Stimulated activated effector memory CD8-positive, alpha-beta T cell treated with anti-CD3 and anti-CD28 coated beads, Interleukin-12 subunit alpha, Interleukin-12 subunit beta, amount 100 ng/mL, for 72 hours (primary cell): ENCODE results near the gene RIMKLB.
A peak's percentile ranks its signal among the peaks of the same experiment; 100 is the strongest.
"Not testable (repeated sequence)": the region's sequence is repeated elsewhere in the genome, so short reads cannot be mapped to it uniquely, and the experiment has no call there.

Experiments used
- ATAC-seq: fragments of 150-1000 bp; cut with Tn5 transposase; 2 replicates; pipeline ENCODE4 v1.10.0; 2021
- DNase-seq, 2 donors: peaks; one replicate each; pipeline ENCODE4 v3.0.0; 2021 to 2022; ENCODE audit warnings: low spot score in 2 of 2
- H3K27ac Mint-ChIP-seq: one replicate; pipeline ENCODE4 v1.8.0; 2022; ENCODE audit warnings: mild to moderate bottlenecking, mixed read lengths
- H3K36me3 Mint-ChIP-seq: one replicate; pipeline ENCODE4 v1.8.0; 2022; ENCODE audit warnings: mild to moderate bottlenecking, mixed read lengths
- H3K4me1 Mint-ChIP-seq: one replicate; pipeline ENCODE4 v1.8.0; 2022; ENCODE audit warnings: mixed read lengths
- H3K4me3 Mint-ChIP-seq: one replicate; pipeline ENCODE4 v1.8.0; 2022; ENCODE audit warnings: mild to moderate bottlenecking, mixed read lengths
- H3K9me3 Mint-ChIP-seq: one replicate; pipeline ENCODE4 v1.8.0; 2022; ENCODE audit warnings: mixed read lengths

Gene RIMKLB

DNA sequence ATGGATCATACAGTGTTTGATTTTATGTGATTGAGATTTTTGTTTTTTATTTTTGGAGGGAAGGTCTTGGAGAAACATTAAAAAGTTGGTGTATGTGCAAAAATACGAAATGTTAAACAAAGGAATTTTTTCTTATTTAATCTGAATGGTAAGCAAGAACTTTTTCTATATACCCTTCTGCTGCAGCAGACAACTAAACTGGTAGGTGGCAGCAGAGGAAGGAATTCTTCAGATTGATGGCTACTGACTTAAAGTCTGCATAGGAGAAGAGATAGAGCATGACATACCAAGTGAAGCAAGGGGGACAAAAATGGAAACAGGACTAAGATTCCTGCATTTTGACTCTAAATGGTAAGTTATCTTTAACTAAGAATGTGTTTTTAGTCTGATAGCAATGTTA is 82.6 kb downstream of the RIMKLB start:
- Mint-ChIP-seq H3K4me3 (no peak overlapping the region), H3K27ac (no peak overlapping the region), H3K36me3 (no peaks in the 10 kb centered on the region), H3K4me1 (no peaks in the 10 kb centered on the region), H3K9me3 (no peaks in the 10 kb centered on the region)
- no peak for DNase-seq
- no peak for ATAC-seq

DNA sequence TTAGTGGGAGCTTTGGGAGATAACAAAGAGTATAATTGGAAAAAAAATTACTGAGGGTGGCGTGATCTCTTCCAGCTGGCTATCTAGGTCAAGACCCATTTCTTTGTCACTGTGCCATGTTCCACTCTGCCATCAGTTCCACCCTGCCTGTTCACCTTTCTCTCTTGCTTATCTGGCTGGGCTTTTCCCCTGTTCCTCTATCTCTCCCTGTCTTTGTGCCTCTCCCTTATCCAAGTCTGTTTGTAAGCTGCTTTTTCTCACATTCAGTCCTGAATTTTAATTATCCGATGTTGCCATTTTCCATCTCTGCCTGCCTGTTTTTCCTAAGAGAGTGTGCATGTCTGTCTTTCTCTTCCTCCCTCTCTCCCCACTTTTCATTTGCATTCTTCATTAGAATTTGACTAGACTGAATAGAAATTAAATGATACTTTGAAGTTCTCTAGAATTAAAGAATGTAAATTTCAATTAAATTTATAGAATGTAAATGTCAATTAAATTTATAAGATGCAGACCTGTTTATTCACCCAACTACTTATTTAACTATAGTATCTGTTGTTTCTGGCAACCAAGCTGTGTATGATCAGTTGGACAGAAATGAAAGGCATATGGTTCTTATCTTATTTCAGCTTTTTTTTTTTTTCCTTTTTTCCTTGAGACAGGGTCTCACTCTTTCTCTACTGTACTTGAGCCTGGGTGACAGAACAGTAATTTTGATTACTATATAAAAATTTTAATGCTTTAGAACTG is 83.8 kb downstream of the RIMKLB start:
- Mint-ChIP-seq H3K36me3 (no peaks in the 10 kb centered on the region), H3K27ac (no peak overlapping the region), H3K4me1 (no peaks in the 10 kb centered on the region), H3K4me3 (no peak overlapping the region), H3K9me3 (no peaks in the 10 kb centered on the region)
- DNase-seq, result no peak
- ATAC-seq, result no peak

DNA sequence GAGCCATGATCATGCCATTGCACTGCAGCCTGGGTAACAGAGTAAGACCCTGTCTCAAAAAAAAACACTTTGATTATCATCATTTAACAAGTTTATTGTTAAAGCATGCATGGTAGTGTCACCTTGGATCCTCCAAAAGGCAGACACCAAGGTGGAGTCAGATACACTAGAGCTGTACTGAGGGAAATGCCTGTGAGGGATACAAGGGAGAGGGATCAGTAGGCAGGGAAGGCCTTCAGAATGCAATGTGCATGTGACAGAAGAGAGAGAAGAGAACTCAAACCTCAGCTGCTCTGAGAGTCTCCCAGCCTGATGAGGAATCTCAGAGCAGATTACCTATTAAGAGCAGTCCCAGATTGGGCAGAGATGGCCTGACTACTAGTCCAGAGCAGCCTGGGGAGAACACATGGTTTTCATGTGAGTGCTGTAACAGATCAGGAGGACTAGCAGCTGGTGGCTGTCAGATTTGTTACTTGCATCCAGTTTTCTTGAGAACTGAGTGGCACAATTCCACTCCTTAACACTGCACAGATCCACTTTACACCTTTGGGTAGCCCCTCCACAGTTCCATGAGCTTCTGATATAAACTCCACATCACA is 86.6 kb downstream of the RIMKLB start:
- no peak for DNase-seq
- H3K4me3 Mint-ChIP-seq, result no peak overlapping the region
- ATAC-seq, result no peak
- no peak overlapping the region for H3K27ac Mint-ChIP-seq
- no peaks in the 10 kb centered on the region for H3K4me1 Mint-ChIP-seq
- no peaks in the 10 kb centered on the region for H3K9me3 Mint-ChIP-seq
- H3K36me3 Mint-ChIP-seq, result no peaks in the 10 kb centered on the region

DNA sequence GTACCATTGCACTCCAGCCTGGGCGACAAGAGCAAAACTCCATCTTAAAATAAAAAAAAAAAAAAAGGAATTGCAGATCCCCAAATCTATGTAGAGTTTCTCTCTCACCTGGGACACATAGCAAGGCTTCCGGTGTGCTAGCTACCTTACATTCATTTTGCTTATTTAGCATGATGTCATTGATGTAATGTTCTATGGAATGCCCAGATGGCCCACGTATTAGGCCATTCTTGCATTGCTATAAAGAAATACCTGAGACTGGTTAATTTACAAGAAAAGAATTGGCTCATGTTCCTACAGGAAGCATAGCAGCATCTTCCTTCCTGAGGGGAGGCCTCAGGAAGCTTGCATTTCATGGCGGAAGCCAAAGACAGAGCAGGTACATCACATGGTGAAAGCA is 87.7 kb downstream of the RIMKLB start:
- Mint-ChIP-seq H3K27ac (no peak overlapping the region), H3K4me1 (no peaks in the 10 kb centered on the region), H3K4me3 (no peak overlapping the region), H3K36me3 (no peaks in the 10 kb centered on the region), H3K9me3 (no peaks in the 10 kb centered on the region)
- ATAC-seq (no peak), DNase-seq (no peak)

DNA sequence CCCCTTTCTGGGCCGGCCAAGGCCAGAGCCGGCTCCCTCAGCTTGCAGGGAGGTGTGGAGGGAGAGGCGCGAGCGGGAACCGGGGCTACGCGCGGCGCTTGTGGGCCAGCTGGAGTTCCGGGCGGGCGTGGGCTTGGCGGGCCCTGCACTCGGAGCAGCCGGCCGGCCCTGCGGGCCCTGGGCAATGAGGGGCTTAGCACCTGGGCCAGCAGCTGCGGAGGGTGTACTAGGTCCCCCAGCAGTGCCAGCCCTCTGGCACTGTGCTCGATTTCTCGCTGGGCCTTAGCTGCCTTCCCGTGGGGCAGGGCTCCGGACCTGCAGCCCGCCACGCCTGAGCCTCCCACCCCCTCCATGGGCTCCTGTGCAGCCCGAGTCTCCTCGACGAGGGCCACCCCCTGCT is 89.4 kb downstream of the RIMKLB start:
- not testable (repeated sequence) for H3K4me3 Mint-ChIP-seq, H3K36me3 Mint-ChIP-seq, H3K9me3 Mint-ChIP-seq, DNase-seq, H3K4me1 Mint-ChIP-seq, ATAC-seq, H3K27ac Mint-ChIP-seq

DNA sequence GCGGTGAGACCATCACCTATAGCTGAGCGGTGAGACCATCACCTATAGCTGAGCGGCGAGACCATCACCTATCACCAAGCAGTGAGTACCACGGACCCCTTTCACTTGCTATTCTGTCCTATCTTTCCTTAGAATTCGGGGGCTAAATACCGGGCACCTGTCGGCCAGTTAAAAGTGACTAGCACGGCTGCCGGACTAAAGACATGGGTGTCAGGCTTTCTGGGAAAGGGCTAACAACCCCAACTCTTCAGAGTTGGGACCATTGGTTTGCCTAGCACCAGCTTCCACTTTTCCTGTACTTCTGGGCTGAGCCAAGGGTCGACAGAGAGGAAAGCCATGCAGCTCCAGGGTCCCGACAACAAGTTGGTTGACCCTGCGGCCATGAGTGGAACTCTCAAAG is 90.9 kb downstream of the RIMKLB start:
- not testable (repeated sequence) for ATAC-seq, H3K9me3 Mint-ChIP-seq, DNase-seq, H3K4me1 Mint-ChIP-seq, H3K36me3 Mint-ChIP-seq
- H3K4me3 Mint-ChIP-seq, result peak overlapping the region; percentile 60
- peak overlapping the region; percentile 38 for H3K27ac Mint-ChIP-seq

DNA sequence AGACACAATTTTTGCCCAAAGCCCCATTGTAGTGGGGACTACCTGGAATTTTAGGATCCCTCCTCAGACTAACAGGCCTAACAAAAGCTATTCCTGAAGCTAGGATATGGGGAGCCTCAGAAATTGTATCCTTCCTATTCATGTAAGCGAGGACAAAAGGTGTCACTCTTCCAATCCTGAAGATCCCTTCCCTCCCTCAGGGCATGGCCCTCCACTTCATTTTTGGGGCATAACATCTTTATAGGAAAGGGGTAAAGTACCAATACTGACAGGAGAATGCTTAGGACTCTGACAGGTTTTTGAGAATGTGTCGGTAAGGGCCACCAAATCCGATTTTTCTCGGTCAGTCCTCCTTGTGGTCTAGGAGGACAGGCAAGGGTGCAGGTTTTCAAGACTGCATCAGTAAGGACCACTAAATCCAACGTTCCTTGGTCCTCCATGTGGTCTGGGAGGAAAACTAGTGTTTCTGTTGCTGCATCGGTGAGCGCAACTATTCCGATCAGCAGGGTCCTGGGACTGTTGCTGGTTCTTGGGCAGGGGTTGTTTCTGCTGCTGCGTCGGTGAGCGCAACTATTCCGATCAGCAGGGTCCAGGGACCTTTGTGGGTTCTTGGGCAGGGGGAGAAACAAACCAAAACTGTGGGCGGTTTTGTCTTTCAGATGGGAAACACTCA is 91.7 kb downstream of the RIMKLB start:
- not testable (repeated sequence) for H3K36me3 Mint-ChIP-seq, ATAC-seq, DNase-seq, H3K9me3 Mint-ChIP-seq, H3K4me1 Mint-ChIP-seq
- H3K27ac Mint-ChIP-seq, result peak overlapping the region; percentile 38
- H3K4me3 Mint-ChIP-seq, result peak overlapping the region; percentile 60

DNA sequence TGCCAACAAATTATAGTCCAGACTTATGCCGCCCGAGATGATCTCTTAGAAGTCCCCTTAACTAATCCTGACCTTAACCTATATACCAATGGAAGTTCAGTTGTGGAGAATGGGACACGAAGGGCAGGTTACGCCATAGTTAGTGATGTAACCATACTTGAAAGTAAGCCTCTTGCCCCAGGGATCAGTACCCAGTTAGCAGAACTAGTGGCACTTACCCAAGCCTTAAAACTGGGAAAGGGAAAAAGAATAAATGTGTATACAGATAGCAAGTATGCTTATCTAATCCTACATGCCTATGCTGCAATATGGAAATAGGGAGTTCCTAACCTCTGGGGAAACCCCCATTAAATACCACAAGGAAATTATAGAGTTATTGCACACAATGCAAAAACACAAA is 95.4 kb downstream of the RIMKLB start:
- H3K9me3 Mint-ChIP-seq, H3K36me3 Mint-ChIP-seq, ATAC-seq, H3K4me3 Mint-ChIP-seq, DNase-seq, H3K27ac Mint-ChIP-seq, H3K4me1 Mint-ChIP-seq: not testable (repeated sequence)

DNA sequence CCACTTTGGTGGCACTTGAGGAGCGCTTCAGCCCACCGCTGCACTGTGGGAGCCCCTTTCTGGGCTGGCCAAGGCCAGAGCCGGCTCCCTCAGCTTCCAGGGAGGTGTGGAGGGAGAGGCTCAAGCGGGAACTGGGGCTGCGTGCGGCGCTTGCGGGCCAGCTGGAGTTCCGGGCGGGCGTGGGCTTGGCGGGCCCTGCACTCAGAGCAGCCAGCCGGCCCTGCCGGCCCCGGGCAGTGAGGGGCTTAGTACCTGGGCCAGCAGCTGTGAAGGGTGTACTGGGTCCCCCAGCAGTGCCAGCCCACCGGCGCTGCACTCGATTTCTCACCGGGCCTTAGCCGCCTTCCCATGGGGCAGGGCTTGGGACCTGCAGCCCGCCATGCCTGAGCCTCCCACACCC is 96.8 kb downstream of the RIMKLB start:
- not testable (repeated sequence) for H3K4me3 Mint-ChIP-seq, H3K4me1 Mint-ChIP-seq, H3K9me3 Mint-ChIP-seq, ATAC-seq, H3K36me3 Mint-ChIP-seq, DNase-seq, H3K27ac Mint-ChIP-seq

DNA sequence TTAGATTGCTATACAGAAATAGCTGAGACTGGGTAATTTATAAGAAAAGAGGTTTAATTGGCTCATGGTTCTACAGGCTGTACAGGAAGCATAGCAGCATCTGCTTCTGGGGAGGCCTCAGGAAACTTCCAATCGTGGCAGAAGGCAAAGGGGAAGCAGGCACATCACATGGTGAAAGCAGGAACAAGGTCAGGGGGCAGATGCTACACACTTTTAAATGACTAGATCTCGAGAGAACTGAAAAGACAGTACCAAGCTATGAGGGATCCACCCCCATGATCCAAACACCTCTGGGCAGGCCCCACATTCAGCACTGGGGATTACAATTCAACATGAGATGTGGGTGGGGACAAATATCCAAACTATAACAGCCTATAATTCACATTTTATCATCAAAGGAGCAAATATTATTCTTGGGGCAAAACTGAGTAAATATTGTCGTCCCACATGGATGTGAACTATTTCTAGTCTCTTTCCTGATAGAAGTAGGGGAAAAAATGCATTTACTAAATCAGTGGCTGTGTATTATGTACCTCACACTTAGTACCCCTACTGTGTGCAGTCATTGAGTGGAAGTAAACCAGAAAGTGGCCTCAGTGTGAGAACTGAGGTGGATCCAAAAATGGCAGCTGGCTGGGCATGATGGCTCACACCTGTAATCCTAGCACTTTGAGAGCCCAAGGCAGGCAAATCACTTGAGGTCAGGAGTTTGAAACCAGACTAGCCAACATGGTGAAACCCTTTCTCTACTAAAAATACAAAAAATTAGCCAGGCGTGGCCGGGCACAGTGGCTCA is 99.2 kb downstream of the RIMKLB start:
- H3K27ac Mint-ChIP-seq, result no peak overlapping the region
- H3K4me1 Mint-ChIP-seq, result no peaks in the 10 kb centered on the region
- no peak overlapping the region for H3K4me3 Mint-ChIP-seq
- ATAC-seq, result no peak
- no peaks in the 10 kb centered on the region for H3K36me3 Mint-ChIP-seq
- no peaks in the 10 kb centered on the region for H3K9me3 Mint-ChIP-seq
- no peak for DNase-seq

DNA sequence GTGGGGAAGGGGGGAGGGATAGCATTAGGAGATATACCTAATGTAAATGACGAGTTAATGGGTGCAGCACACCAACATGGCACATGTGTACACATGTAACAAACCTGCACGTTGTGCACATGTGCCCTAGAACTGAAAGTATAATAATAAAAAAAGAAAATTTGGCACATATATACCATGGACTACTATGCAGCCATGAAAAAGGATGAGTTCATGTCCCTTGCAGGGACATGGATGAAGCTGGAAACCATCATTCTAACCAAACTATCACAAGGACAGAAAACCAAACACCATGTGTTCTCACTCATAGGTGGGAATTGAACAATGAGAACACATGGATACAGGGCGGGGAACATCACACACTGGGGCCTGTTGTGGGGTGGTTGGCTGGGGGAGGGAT is 103.4 kb downstream of the RIMKLB start:
- not testable (repeated sequence) for H3K4me3 Mint-ChIP-seq, H3K36me3 Mint-ChIP-seq, H3K27ac Mint-ChIP-seq, H3K4me1 Mint-ChIP-seq, H3K9me3 Mint-ChIP-seq, ATAC-seq
- DNase-seq, result peak in 1 of 2 donors; percentile 23

DNA sequence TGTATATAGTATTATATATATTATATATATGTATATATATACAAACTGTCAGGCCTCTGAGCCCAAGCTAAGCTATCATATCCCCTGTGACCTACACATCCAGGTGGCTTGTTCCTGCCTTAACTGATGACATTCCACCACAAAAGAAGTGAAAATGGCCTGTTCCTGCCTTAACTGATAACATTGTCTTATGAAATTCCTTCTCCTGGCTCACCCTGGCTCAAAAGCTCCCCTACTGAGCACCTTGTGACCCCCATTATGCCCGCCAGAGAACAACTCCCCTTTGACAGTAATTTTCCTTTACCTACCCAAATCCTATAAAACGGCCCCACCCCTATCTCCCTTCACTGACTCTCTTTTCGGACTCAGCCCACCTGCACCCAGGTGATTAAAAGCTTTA is 107.0 kb downstream of the RIMKLB start:
- not testable (repeated sequence) for ATAC-seq, H3K9me3 Mint-ChIP-seq, H3K4me1 Mint-ChIP-seq, H3K4me3 Mint-ChIP-seq, DNase-seq, H3K27ac Mint-ChIP-seq, H3K36me3 Mint-ChIP-seq

DNA sequence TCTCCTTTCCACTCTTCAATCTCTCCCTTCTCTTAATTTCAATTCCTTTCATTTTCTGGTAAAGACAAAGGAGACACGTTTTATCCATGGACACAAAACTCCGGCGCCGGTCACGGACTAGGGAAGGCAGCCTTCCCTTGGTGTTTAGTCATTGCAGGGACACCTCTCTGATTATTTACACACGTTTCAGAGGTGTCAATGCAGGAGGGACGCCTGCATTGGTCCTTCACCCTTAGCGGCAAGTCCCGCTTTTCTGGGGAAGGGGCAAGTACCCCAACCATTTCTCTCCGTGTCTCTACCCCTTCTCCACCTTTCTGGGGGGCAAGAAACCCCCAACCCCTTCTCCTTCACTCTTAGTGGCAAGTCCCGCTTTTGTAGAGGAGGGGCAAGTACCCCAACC is 107.7 kb downstream of the RIMKLB start:
- not testable (repeated sequence) for ATAC-seq

DNA sequence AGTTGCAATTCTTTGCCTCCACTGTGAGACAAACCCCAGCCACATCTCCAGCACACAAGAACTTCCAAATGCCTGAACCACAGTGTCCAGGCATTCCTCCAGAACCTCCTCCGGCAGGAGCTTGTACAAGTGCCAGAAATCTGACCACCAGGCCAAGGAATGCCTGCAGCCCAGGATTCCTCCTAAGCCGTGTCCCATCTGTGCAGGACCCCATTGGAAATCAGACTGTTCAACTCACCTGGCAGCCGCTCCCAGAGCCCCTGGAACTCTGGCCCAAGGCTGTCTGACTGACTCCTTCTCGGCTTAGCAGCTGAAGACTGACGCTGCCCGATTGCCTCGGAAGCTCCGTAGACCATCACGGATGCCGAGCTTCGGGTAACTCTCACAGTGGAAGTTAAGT is 109.3 kb downstream of the RIMKLB start:
- not testable (repeated sequence) for ATAC-seq, H3K36me3 Mint-ChIP-seq, H3K9me3 Mint-ChIP-seq, H3K4me1 Mint-ChIP-seq, H3K4me3 Mint-ChIP-seq, DNase-seq, H3K27ac Mint-ChIP-seq

More for the DNA sequence above, 107.7 kb downstream of the RIMKLB start:
- H3K9me3 Mint-ChIP-seq, DNase-seq, H3K36me3 Mint-ChIP-seq, H3K27ac Mint-ChIP-seq, H3K4me3 Mint-ChIP-seq, H3K4me1 Mint-ChIP-seq: not testable (repeated sequence)

DNA sequence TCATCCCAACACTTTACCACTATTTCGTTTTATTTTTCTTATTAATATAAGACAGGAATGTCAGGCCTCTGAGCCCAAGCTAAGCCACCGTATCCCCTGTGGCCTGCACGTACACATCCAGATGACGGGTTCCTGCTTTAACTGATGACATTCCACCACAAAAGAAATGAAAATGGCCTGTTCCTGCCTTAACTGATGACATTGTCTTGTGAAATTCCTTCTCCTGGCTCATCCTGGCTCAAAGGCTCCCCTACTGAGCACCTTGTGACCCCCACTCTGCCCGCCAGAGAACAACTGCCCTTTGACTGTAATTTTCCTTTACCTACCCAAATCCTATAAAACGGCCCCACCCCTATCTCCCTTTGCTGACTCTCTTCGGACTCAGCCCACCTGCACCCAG is 112.3 kb downstream of the RIMKLB start:
- not testable (repeated sequence) for H3K4me3 Mint-ChIP-seq, DNase-seq, H3K4me1 Mint-ChIP-seq, ATAC-seq, H3K27ac Mint-ChIP-seq, H3K9me3 Mint-ChIP-seq, H3K36me3 Mint-ChIP-seq
